Spleen (tissue), 7 donors: ENCODE results near the gene FAM193A.

Source experiments
- POLR2A ChIP-seq, 3 donors: fragments of 450-650 bp; IDR thresholded peaks; one replicate each; pipeline ENCODE4 v1.5.1; 2017; ENCODE audit warnings: antibody characterized with exemption in 3 of 3, mild to moderate bottlenecking in 1 of 3
- TF ChIP-seq, protein P1 (sequence below), 11 experiments: fragments of 200-600 bp in 7 of 11; fragments of 450-650 bp in 4 of 11; sonication (generic) in 4 of 11; IDR thresholded peaks in 8 of 11; conservative IDR thresholded peaks in 3 of 11; 1 replicate in 7 of 11; 2 replicates in 4 of 11; pipeline versions ENCODE4 v1.4.0 to v1.8.0; 2016 to 2021; ENCODE audit warnings: antibody characterized with exemption in 11 of 11, inconsistent platforms in 4 of 11, mild to moderate bottlenecking in 1 of 11
- donor health status: DM: no; HTN: no; CAD: no; lungs with moderate emphysema.
- donor health status: DM: no; HTN: no; CAD: no.
- donor health status: DM: no; HTN: no; CAD: no.

- TF ChIP-seq, protein P1, sequence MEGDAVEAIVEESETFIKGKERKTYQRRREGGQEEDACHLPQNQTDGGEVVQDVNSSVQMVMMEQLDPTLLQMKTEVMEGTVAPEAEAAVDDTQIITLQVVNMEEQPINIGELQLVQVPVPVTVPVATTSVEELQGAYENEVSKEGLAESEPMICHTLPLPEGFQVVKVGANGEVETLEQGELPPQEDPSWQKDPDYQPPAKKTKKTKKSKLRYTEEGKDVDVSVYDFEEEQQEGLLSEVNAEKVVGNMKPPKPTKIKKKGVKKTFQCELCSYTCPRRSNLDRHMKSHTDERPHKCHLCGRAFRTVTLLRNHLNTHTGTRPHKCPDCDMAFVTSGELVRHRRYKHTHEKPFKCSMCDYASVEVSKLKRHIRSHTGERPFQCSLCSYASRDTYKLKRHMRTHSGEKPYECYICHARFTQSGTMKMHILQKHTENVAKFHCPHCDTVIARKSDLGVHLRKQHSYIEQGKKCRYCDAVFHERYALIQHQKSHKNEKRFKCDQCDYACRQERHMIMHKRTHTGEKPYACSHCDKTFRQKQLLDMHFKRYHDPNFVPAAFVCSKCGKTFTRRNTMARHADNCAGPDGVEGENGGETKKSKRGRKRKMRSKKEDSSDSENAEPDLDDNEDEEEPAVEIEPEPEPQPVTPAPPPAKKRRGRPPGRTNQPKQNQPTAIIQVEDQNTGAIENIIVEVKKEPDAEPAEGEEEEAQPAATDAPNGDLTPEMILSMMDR (IDR thresholded peaks at IDR 0.05 in 8 of 11, conservative IDR thresholded peaks at IDR 0.05 in 3 of 11), result no peak
- TF ChIP-seq POLR2A (IDR thresholded peaks at IDR 0.05), result no peak
These were observed 162.6 kb downstream of the FAM193A start for GRCh38 chr4:2698951-2699505.
